H1 (cell line): ENCODE results near the gene PEX1. TPM values are rescaled to one million over a fixed set of nuclear protein-coding genes. Genes with fewer than 3 reads are reported as not detected.

ENCODE experiments used
- CTCF ChIA-PET: fragments of 300-600 bp; sonication (Branson Sonifier 250); formaldehyde crosslinking; loops from one replicate; lab custom pipeline; 2021; ENCODE audit not compliant: partially characterized antibody; lab: Charles Lee
- POLR2A ChIA-PET: fragments of 300-600 bp; sonication (Branson Sonifier 250); formaldehyde crosslinking; loops from one replicate; lab custom pipeline; 2021; ENCODE audit warnings: inconsistent platforms; ENCODE audit not compliant: partially characterized antibody; lab: Charles Lee
- DNase-seq, 2 experiments: peaks; one replicate each; pipeline versions ENCODE4 v3.0.0 to v3.0.0-alpha.2; 2010 to 2022; ENCODE audit warnings: low spot score in 2 of 2, low read depth in 1 of 2, mixed read lengths in 1 of 2
- FAIRE-seq: peaks from 2 replicates; lab custom pipeline; 2011; peaks lifted over from hg19 to GRCh38; lab: Jason Lieb, UNC
- H2AFZ ChIP-seq: 2 replicates; pipeline ENCODE4 v1.8.1; 2012; ENCODE audit warnings: low read length, inconsistent platforms
- H2AK5ac ChIP-seq: 2 replicates; pipeline ENCODE4 v1.6.1; 2013; ENCODE audit warnings: low read depth, low read length
- H2BK120ac ChIP-seq: replicated peaks from 2 replicates; pipeline ENCODE3; 2013; ENCODE audit warnings: low read depth, low read length, inconsistent platforms
- H2BK12ac ChIP-seq: 2 replicates; pipeline ENCODE4 v1.6.1; 2013; ENCODE audit warnings: low read depth, low read length
- H2BK15ac ChIP-seq: 2 replicates; pipeline ENCODE4 v1.6.1; 2013; ENCODE audit warnings: low read length
- H2BK20ac ChIP-seq: 2 replicates; pipeline ENCODE4 v1.6.1; 2013; ENCODE audit warnings: low read length
- H2BK5ac ChIP-seq: 2 replicates; pipeline ENCODE4 v1.6.1; 2013; ENCODE audit warnings: low read depth, low read length
- H3K14ac ChIP-seq: 2 replicates; pipeline ENCODE4 v1.6.1; 2013; ENCODE audit warnings: inconsistent platforms; ENCODE audit not compliant: insufficient read length
- H3K18ac ChIP-seq: 2 replicates; pipeline ENCODE4 v1.6.1; 2013; ENCODE audit warnings: low read length; ENCODE audit errors: extremely low read depth
- H3K23ac ChIP-seq: 2 replicates; pipeline ENCODE4 v1.6.1; 2013; ENCODE audit warnings: inconsistent platforms; ENCODE audit not compliant: insufficient read length
- H3K23me2 ChIP-seq: 2 replicates; pipeline ENCODE4 v1.6.1; 2013; ENCODE audit warnings: low read depth, low read length
- H3K27ac ChIP-seq: 2 replicates; pipeline ENCODE4 v1.6.1; 2011; ENCODE audit warnings: low read depth, low read length, inconsistent platforms
- H3K27me3 ChIP-seq, 4 experiments: replicated peaks in 1 of 4; 1 replicate in 1 of 4; 2 replicates in 3 of 4; pipeline versions ENCODE4 v1.6.1 to v1.8.1; 2011 to 2013; ENCODE audit warnings: low read length in 3 of 4, mild to moderate bottlenecking in 3 of 4, inconsistent platforms in 2 of 4, mixed read lengths in 2 of 4, moderate library complexity in 1 of 4; ENCODE audit not compliant: control insufficient read depth in 3 of 4, insufficient read depth in 3 of 4; ENCODE audit errors: extremely low read depth in 1 of 4
- H3K36me3 ChIP-seq, 4 experiments: 2 replicates each; pipeline versions ENCODE4 v1.6.1 to v1.8.1; 2011 to 2013; ENCODE audit warnings: mild to moderate bottlenecking in 4 of 4, low read length in 3 of 4, moderate library complexity in 2 of 4, control low read depth in 1 of 4, inconsistent platforms in 1 of 4; ENCODE audit not compliant: insufficient read depth in 4 of 4, control insufficient read depth in 2 of 4
- H3K4ac ChIP-seq: replicated peaks from 2 replicates; pipeline ENCODE3; 2013; ENCODE audit warnings: low read length, low read depth, mixed read lengths, inconsistent platforms; ENCODE audit not compliant: insufficient read length
- H3K4me1 ChIP-seq, 4 experiments: replicated peaks in 1 of 4; 1 replicate in 1 of 4; 2 replicates in 3 of 4; pipeline versions ENCODE4 v1.6.1 to v1.8.1; 2011 to 2013; ENCODE audit warnings: low read length in 3 of 4, inconsistent platforms in 2 of 4, mixed read lengths in 1 of 4; ENCODE audit not compliant: insufficient read depth in 4 of 4, control insufficient read depth in 3 of 4
- H3K4me2 ChIP-seq, 2 experiments: 2 replicates each; pipeline versions ENCODE4 v1.6.1 to v1.8.1; 2011 to 2013; ENCODE audit warnings: low read depth in 2 of 2, low read length in 2 of 2, control low read depth in 1 of 2, inconsistent platforms in 1 of 2, mild to moderate bottlenecking in 1 of 2; ENCODE audit not compliant: insufficient read depth in 1 of 2
- H3K4me3 ChIP-seq, 4 experiments: fragments of 200-600, 300-600 bp in 1 of 4; sonication (generic), shearing (Covaris generic), sonication (Bioruptor Twin) in 1 of 4; 2 replicates each; pipeline versions ENCODE4 v1.5.1 to v1.8.1; 2011 to 2016; ENCODE audit warnings: low read length in 4 of 4, low read depth in 3 of 4, control low read depth in 2 of 4, inconsistent platforms in 2 of 4, mild to moderate bottlenecking in 2 of 4, mixed read lengths in 1 of 4, moderate library complexity in 1 of 4; ENCODE audit not compliant: insufficient read depth in 2 of 4; ENCODE audit errors: extremely low read depth in 1 of 4
- H3K56ac ChIP-seq: replicated peaks from 2 replicates; pipeline ENCODE3; 2013; ENCODE audit warnings: low read depth, mild to moderate bottlenecking, mixed read lengths, low read length, inconsistent platforms; ENCODE audit not compliant: insufficient read length
- H3K79me1 ChIP-seq: 2 replicates; pipeline ENCODE4 v1.6.1; 2013; ENCODE audit warnings: low read depth, low read length, control low read depth
- H3K79me2 ChIP-seq, 2 experiments: 2 replicates each; pipeline versions ENCODE4 v1.6.1 to v1.8.1; 2012 to 2013; ENCODE audit warnings: low read length in 2 of 2, mild to moderate bottlenecking in 2 of 2, inconsistent platforms in 1 of 2; ENCODE audit not compliant: insufficient read depth in 2 of 2, control insufficient read depth in 1 of 2
- H3K9ac ChIP-seq, 4 experiments: replicated peaks in 1 of 4; 1 replicate in 1 of 4; 2 replicates in 3 of 4; pipeline versions ENCODE4 v1.6.1 to v1.8.1; 2011 to 2013; ENCODE audit warnings: low read depth in 3 of 4, low read length in 3 of 4, control low read depth in 2 of 4, mild to moderate bottlenecking in 2 of 4, moderate library complexity in 2 of 4, inconsistent platforms in 1 of 4; ENCODE audit errors: extremely low read depth in 1 of 4
- H3K9me3 ChIP-seq, 2 experiments: 2 replicates each; pipeline versions ENCODE4 v1.6.1 to v1.8.1; 2012 to 2013; ENCODE audit warnings: mild to moderate bottlenecking in 2 of 2, moderate library complexity in 2 of 2, control low read depth in 1 of 2, inconsistent platforms in 1 of 2, low read depth in 1 of 2, low read length in 1 of 2, mixed read lengths in 1 of 2; ENCODE audit not compliant: insufficient read depth in 2 of 2
- H4K20me1 ChIP-seq, 2 experiments: replicated peaks in 1 of 2; 2 replicates each; pipeline versions ENCODE3 to v1.8.1; 2011 to 2013; ENCODE audit warnings: inconsistent platforms in 2 of 2, low read length in 2 of 2, mild to moderate bottlenecking in 1 of 2; ENCODE audit not compliant: insufficient read depth in 2 of 2, control insufficient read depth in 1 of 2
- H4K5ac ChIP-seq: 2 replicates; pipeline ENCODE4 v1.6.1; 2013; ENCODE audit warnings: low read length, low read depth, mixed read lengths, inconsistent platforms; ENCODE audit not compliant: insufficient read length
- H4K8ac ChIP-seq: 2 replicates; pipeline ENCODE4 v1.8.0; 2013; ENCODE audit warnings: mild to moderate bottlenecking, moderate library complexity, low read length, inconsistent platforms; ENCODE audit not compliant: insufficient read depth; ENCODE audit errors: extremely low read depth
- H4K91ac ChIP-seq: replicated peaks from 2 replicates; pipeline ENCODE3; 2013; ENCODE audit warnings: low read length, mixed read lengths, inconsistent platforms; ENCODE audit not compliant: insufficient read length
- CTBP2 ChIP-seq: IDR thresholded peaks from 2 replicates; pipeline ENCODE4 v1.7.0; 2011; ENCODE audit warnings: borderline replicate concordance, mild to moderate bottlenecking, moderate library complexity, mixed read lengths, low read length; ENCODE audit not compliant: insufficient read depth, insufficient read length
- GTF2F1 ChIP-seq: IDR thresholded peaks from 2 replicates; pipeline ENCODE4 v1.6.1; 2012; ENCODE audit warnings: low read depth, low read length, improper control_type of control experiment, borderline replicate concordance
- JUND ChIP-seq: IDR thresholded peaks from 2 replicates; pipeline ENCODE4 v1.6.1; 2011; ENCODE audit warnings: mild to moderate bottlenecking, improper control_type of control experiment, low read length
- KDM5A ChIP-seq: fragments of 200-600 bp; IDR thresholded peaks from 2 replicates; pipeline ENCODE4 v1.7.1; 2012; ENCODE audit warnings: mild to moderate bottlenecking, low read length, inconsistent platforms, mixed read lengths
- SIN3A ChIP-seq, 2 experiments: IDR thresholded peaks in 1 of 2; conservative IDR thresholded peaks in 1 of 2; 2 replicates each; pipeline ENCODE4 v1.6.1; 2011 to 2012; ENCODE audit warnings: low read length in 2 of 2, improper control_type of control experiment in 1 of 2, low read depth in 1 of 2, mild to moderate bottlenecking in 1 of 2
- SIRT6 ChIP-seq: IDR thresholded peaks from one replicate; pipeline ENCODE4 v1.7.1; 2012; ENCODE audit warnings: low read length, inconsistent platforms
- SP2 ChIP-seq: IDR thresholded peaks from 2 replicates; pipeline ENCODE4 v1.6.1; 2012; ENCODE audit warnings: mild to moderate bottlenecking, low read length, inconsistent platforms
- WGBS, 2 experiments: shearing (Covaris generic) in 1 of 2; methylation state at CpG; one replicate each; pipeline versions ENCODE4 v1.1.6 to v1.1.7; 2013 to 2015; ENCODE audit warnings: low lambda C conversion rate in 2 of 2, mixed read lengths in 2 of 2, inconsistent platforms in 1 of 2, low coverage in 1 of 2, missing lambda C conversion rate in 1 of 2; ENCODE audit not compliant: insufficient replicate concordance in 2 of 2, insufficient coverage in 1 of 2, insufficient read length in 1 of 2; ENCODE audit errors: extremely low coverage in 1 of 2, missing lambda C conversion rate in 1 of 2; 5-methylcytosine and 5-hydroxymethylcytosine counted together
- polyA plus RNA-seq, 7 experiments: library from polyadenylated mRNA; depleted of rRNA in 3 of 7; stranded (reverse) in 5 of 7; unstranded in 2 of 7; fragments of >200 nt in 5 of 7; fragments of 200-250 nt in 2 of 7; gene quantifications; 1 replicate in 5 of 7; 2 replicates in 1 of 7; 4 replicates in 1 of 7; pipeline versions ENCODE4 v1.2.1 to v1.2.3, GENCODE V29; 2011 to 2013; ENCODE audit warnings: missing spikeins in 2 of 7, mixed read lengths in 2 of 7
- total RNA-seq: library from RNA; stranded (reverse); fragmentation: NEBNext Ultra II Directional; extraction: Animal tissue kit (Norgen Biotek cat#: 25700); gene quantifications from 2 replicates; pipeline ENCODE4 v1.2.1, GENCODE V29; 2021
- TF ChIP-seq, protein P1 (sequence below): IDR thresholded peaks from 2 replicates; pipeline ENCODE4 v1.6.1; 2012; ENCODE audit warnings: low read length, inconsistent platforms

Gene PEX1
- total and polyA plus RNA-seq, 2 of the 8 experiments (the other 6 are each of a cell fraction or from before 2014, with no cell fraction given) = 16.4 to 23.9 TPM

DNA sequence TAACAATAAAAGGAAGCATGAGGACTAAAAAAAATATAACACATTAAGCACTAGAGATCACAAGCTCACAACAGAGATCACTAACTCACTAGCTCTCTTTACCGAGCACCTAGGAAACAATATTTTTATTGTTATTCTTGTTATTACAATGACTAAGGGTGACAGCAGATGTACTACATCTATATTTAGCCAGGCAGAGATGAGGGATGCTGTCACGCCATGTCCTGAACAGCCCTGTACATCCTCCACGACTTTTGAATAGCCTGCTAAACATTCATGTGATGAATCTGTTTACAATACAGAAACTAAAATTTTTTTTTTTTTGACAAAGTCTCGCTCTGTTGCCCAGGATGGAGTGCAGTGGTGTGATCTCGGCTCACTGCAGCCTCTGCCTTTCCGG, 39.1 kb upstream of the PEX1 start:
- Histone ChIP-seq H3K23me2 (no peaks in the 10 kb centered on the region), H3K27ac (no peak overlapping the region)
- TF ChIP-seq, protein P1, sequence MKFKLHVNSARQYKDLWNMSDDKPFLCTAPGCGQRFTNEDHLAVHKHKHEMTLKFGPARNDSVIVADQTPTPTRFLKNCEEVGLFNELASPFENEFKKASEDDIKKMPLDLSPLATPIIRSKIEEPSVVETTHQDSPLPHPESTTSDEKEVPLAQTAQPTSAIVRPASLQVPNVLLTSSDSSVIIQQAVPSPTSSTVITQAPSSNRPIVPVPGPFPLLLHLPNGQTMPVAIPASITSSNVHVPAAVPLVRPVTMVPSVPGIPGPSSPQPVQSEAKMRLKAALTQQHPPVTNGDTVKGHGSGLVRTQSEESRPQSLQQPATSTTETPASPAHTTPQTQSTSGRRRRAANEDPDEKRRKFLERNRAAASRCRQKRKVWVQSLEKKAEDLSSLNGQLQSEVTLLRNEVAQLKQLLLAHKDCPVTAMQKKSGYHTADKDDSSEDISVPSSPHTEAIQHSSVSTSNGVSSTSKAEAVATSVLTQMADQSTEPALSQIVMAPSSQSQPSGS = no peak
- TF ChIP-seq KDM5A (no peak), SP2 (no peak), CTBP2 (no peak), SIN3A (conservative IDR thresholded peaks at IDR 0.05 in 1 of 2, IDR thresholded peaks at IDR 0.05 in 1 of 2; ENCODE audit: low read depth in 1 of 2, low read length in 2 of 2) (no peak), JUND (no peak), GTF2F1 (no peak), SIRT6 (no peak)
- TF ChIP-seq, all 59 proteins: peak for 0
- Histone ChIP-seq H4K20me1 (no peaks in the 10 kb centered on the region), H3K4ac (no peak overlapping the region), H3K27me3 (no peaks in the 10 kb centered on the region), H3K9ac (no peak overlapping the region), H3K23ac (no peak overlapping the region), H2BK5ac (no peak overlapping the region), H3K56ac (no peak overlapping the region), H2BK20ac (no peak overlapping the region), H2BK12ac (no peak overlapping the region), H4K5ac (no peak overlapping the region), H3K4me3 (no peak overlapping the region), H2AFZ (no peak overlapping the region), H3K79me2 (no peaks in the 10 kb centered on the region), H4K91ac (no peak overlapping the region), H2BK15ac (no peak overlapping the region), H4K8ac (no peak overlapping the region), H3K14ac (no peak overlapping the region), H2AK5ac (no peak overlapping the region), H3K18ac (no peak overlapping the region), H3K79me1 (no peaks in the 10 kb centered on the region), H3K36me3 (peaks cover 2 to 69% (median 19%) of the 10 kb centered on the region in 4 experiments), H3K9me3 (no peaks in the 10 kb centered on the region), H3K4me1 (no peaks in the 10 kb centered on the region), H3K4me2 (no peak overlapping the region), H2BK120ac (no peak overlapping the region)
- ChIA-PET POLR2A (no interaction called here), CTCF (interaction anchor here (1.0 to 1.1 kb wide), 3 partner anchors 12 to 31 kb away, joined by 3 to 5 read pairs (median 4); no protein-coding TSS in a partner anchor)
- 94% methylated on average over 6 of the region's 6 CpGs; no CpG with 5 or more reads in 1 of the 2 experiments for whole genome bisulfite sequencing, 2 experiments
- no peak for FAIRE-seq
- no peak for DNase-seq
